K562 (cell line): Measurements from ENCODE around the gene TDG. TPM values are rescaled to one million over a fixed set of nuclear protein-coding genes. Genes with fewer than 3 reads are reported as not detected.

Experiments used
- BHLHE40 ChIP-seq: IDR thresholded peaks from 2 replicates; pipeline ENCODE4 v1.6.1; 2011; ENCODE audit warnings: low read length, improper control_type of control experiment
- GABPB1 ChIP-seq: sonication (generic); formaldehyde crosslinking; IDR thresholded peaks from 2 replicates; pipeline ENCODE4 v1.8.0; 2022; ENCODE audit warnings: mild to moderate bottlenecking, missing genetic modification reagents
- KDM5B ChIP-seq: fragments of 200-600 bp; sonication (generic); IDR thresholded peaks from 2 replicates; pipeline ENCODE4 v1.6.1; 2012; ENCODE audit warnings: low read depth, mild to moderate bottlenecking, moderate library complexity, low read length, control low read depth, inconsistent platforms; ENCODE audit not compliant: insufficient replicate concordance
- MTA3 ChIP-seq: fragments of 450-650 bp; formaldehyde crosslinking; IDR thresholded peaks from 2 replicates; pipeline ENCODE4 v1.6.1; 2017; ENCODE audit warnings: mild to moderate bottlenecking, borderline replicate concordance
- ZKSCAN3 ChIP-seq: fragments of 250-450 bp; sonication (Bioruptor Pico); IDR thresholded peaks from 2 replicates; pipeline ENCODE4 v1.4.0; 2020
- polyA plus RNA-seq, 8 experiments: library from polyadenylated mRNA; depleted of rRNA in 4 of 8; stranded (reverse) in 5 of 8; unstranded in 3 of 8; fragments of >200 nt; fragmentation: Nextera tagmentation in 2 of 8; fragmentation: Illumina TruSeq in 1 of 8; extraction: Ambion mirVana in 2 of 8; extraction: Trizol in 1 of 8; gene quantifications; 2 replicates each; pipeline versions ENCODE4 v1.2.1 to v1.2.3, GENCODE V29; 2011 to 2014; ENCODE audit warnings: inconsistent platforms in 1 of 8, missing spikeins in 1 of 8
- total RNA-seq, 7 experiments: library from RNA; depleted of rRNA in 6 of 7; stranded (reverse); fragments of >200 nt in 6 of 7; fragmentation: Illumina TruSeq in 2 of 7; extraction: Trizol in 2 of 7; gene quantifications; 2 replicates each; pipeline versions ENCODE4 v1.2.1 to v1.2.3, GENCODE V29; 2011 to 2021; ENCODE audit warnings: low replicate concordance in 1 of 7
- TF ChIP-seq, protein P1 (sequence below): fragments of 450-650 bp; IDR thresholded peaks from 2 replicates; pipeline ENCODE4 v1.6.1; 2016; ENCODE audit warnings: borderline replicate concordance
- TF ChIP-seq, protein P2 (sequence below): sonication (generic); formaldehyde crosslinking; IDR thresholded peaks from 2 replicates; pipeline ENCODE4 v1.8.1; 2023; ENCODE audit warnings: mild to moderate bottlenecking, missing genetic modification reagents

The TDG gene
- total and polyA plus RNA-seq, 9 of the 15 experiments (the other 6 are each of a cell fraction or from before 2014, with no cell fraction given), result 37.6 to 77.2 (median 64.0) TPM

DNA sequence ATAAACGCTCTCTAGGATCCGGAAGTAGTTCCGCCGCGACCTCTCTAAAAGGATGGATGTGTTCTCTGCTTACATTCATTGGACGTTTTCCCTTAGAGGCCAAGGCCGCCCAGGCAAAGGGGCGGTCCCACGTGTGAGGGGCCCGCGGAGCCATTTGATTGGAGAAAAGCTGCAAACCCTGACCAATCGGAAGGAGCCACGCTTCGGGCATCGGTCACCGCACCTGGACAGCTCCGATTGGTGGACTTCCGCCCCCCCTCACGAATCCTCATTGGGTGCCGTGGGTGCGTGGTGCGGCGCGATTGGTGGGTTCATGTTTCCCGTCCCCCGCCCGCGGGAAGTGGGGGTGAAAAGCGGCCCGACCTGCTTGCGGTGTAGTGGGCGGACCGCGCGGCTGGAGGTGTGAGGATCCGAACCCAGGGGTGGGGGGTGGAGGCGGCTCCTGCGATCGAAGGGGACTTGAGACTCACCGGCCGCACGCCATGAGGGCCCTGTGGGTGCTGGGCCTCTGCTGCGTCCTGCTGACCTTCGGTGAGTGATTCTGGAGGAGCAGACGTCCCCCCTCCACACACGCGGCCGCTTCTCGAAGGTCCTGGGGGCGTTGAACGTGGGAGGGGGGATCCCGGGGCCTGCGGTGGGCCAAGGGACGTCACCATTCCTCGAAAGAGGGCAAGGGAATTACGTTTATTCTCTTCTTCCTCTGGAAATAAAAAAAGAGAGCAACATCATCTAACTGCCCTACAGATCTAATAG lies 35.5 kb upstream of the TDG start, which contains the start of gene HSP90B1 (continued):
- TF ChIP-seq GABPB1 (CRISPR knock-in tag) (peak; percentile 95), KDM5B (peak; percentile 96), ZKSCAN3 (no peak), MTA3 (peak; percentile 95; the same call in 1 of the 2 replicates), BHLHE40 (0 out of 2 replicates have a peak, but pooled peaks have one; percentile 31)
- TF ChIP-seq, protein P1, sequence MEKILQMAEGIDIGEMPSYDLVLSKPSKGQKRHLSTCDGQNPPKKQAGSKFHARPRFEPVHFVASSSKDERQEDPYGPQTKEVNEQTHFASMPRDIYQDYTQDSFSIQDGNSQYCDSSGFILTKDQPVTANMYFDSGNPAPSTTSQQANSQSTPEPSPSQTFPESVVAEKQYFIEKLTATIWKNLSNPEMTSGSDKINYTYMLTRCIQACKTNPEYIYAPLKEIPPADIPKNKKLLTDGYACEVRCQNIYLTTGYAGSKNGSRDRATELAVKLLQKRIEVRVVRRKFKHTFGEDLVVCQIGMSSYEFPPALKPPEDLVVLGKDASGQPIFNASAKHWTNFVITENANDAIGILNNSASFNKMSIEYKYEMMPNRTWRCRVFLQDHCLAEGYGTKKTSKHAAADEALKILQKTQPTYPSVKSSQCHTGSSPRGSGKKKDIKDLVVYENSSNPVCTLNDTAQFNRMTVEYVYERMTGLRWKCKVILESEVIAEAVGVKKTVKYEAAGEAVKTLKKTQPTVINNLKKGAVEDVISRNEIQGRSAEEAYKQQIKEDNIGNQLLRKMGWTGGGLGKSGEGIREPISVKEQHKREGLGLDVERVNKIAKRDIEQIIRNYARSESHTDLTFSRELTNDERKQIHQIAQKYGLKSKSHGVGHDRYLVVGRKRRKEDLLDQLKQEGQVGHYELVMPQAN, result peak; percentile 74
- TF ChIP-seq, protein P2, sequence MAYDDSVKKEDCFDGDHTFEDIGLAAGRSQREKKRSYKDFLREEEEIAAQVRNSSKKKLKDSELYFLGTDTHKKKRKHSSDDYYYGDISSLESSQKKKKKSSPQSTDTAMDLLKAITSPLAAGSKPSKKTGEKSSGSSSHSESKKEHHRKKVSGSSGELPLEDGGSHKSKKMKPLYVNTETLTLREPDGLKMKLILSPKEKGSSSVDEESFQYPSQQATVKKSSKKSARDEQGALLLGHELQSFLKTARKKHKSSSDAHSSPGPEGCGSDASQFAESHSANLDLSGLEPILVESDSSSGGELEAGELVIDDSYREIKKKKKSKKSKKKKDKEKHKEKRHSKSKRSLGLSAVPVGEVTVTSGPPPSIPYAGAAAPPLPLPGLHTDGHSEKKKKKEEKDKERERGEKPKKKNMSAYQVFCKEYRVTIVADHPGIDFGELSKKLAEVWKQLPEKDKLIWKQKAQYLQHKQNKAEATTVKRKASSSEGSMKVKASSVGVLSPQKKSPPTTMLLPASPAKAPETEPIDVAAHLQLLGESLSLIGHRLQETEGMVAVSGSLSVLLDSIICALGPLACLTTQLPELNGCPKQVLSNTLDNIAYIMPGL (CRISPR knock-in tag), result 0 out of 2 replicates have a peak, but pooled peaks have one; percentile 20
